RWPE1 (cell line): Measurements from ENCODE around the gene KCNC1.

Experiments used
- CTCF ChIA-PET: fragments of 350-600 bp; sonication (Branson Sonifier 250); formaldehyde crosslinking; extraction: SDS; loops from one replicate; lab custom pipeline; 2021; lab: Yijun Ruan, JAX
- POLR2A ChIA-PET: fragments of 400-600 bp; formaldehyde crosslinking; extraction: SDS; loops from one replicate; lab custom pipeline; 2020; ENCODE audit warnings: antibody characterized with exemption; ENCODE audit not compliant: low non-redundant PET; lab: Yijun Ruan, JAX
- DNase-seq: peaks from one replicate; pipeline ENCODE4 v3.0.0; 2012; ENCODE audit warnings: low spot score
- H3K27ac ChIP-seq: fragments of 450-650 bp; 2 replicates; pipeline ENCODE4 v1.5.1; 2017
- TF ChIP-seq, protein P1 (sequence below): fragments of 450-650 bp; conservative IDR thresholded peaks from 2 replicates; pipeline ENCODE4 v1.5.1; 2017; ENCODE audit warnings: low read depth, mild to moderate bottlenecking

Gene KCNC1

DNA sequence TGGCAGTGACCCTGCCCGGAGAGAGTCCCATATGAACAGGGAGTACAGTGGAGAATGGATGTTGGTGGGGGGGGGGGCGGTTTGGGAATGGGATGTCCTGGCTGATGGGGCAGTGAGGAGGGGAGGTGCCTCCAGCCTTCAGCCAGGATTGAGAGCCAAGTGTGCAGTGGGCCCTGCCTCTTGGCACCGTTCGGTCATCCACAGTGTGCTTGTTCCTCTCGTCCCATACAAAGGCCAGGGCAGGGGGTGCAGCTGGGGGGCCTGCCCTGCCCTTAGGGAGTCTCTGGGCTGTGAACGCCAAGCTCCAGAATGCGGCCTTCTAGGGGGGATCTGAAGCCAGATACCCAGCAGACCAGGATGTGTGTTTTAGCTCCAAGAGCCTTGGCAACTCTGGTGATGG is 34.0 kb downstream of the KCNC1 start:
- CTCF ChIA-PET, result interaction anchor here (0.7 kb wide), 1 partner anchor 204 kb away, joined by 4 read pairs; no protein-coding TSS in a partner anchor

DNA sequence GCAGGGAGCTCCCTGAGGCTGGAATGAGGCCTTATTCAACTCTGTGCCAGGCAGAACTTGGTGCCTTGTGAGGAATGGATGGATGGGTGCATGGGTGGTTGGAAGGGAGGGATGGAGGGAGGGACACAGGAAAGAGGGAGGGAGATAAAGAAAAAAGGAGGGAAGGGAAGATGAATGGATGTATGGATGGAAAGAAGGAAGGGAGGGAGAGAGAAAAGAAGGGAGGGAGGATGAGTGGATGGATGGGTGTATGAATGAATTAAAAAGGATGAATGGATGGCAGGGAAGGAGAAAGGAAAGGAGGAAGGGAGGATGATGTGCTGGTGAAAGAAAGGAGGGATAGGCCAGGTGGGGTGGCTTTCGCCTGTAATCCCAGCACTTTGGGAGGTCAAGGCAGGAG is 34.6 kb downstream of the KCNC1 start:
- H3K27ac ChIP-seq, result no peak overlapping the region
- POLR2A ChIA-PET, result no interaction called here
- TF ChIP-seq, protein P1, sequence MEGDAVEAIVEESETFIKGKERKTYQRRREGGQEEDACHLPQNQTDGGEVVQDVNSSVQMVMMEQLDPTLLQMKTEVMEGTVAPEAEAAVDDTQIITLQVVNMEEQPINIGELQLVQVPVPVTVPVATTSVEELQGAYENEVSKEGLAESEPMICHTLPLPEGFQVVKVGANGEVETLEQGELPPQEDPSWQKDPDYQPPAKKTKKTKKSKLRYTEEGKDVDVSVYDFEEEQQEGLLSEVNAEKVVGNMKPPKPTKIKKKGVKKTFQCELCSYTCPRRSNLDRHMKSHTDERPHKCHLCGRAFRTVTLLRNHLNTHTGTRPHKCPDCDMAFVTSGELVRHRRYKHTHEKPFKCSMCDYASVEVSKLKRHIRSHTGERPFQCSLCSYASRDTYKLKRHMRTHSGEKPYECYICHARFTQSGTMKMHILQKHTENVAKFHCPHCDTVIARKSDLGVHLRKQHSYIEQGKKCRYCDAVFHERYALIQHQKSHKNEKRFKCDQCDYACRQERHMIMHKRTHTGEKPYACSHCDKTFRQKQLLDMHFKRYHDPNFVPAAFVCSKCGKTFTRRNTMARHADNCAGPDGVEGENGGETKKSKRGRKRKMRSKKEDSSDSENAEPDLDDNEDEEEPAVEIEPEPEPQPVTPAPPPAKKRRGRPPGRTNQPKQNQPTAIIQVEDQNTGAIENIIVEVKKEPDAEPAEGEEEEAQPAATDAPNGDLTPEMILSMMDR, result no peak
- DNase-seq, result no peak
- CTCF ChIA-PET, result interaction anchor here (0.6 kb wide), 1 partner anchor 26 kb away, joined by 3 read pairs; no protein-coding TSS in a partner anchor

More for the DNA sequence above, 34.0 kb downstream of the KCNC1 start:
- TF ChIP-seq, protein P1, result no peak
- no peak for DNase-seq
- POLR2A ChIA-PET, result no interaction called here
- no peak overlapping the region for H3K27ac ChIP-seq

DNA sequence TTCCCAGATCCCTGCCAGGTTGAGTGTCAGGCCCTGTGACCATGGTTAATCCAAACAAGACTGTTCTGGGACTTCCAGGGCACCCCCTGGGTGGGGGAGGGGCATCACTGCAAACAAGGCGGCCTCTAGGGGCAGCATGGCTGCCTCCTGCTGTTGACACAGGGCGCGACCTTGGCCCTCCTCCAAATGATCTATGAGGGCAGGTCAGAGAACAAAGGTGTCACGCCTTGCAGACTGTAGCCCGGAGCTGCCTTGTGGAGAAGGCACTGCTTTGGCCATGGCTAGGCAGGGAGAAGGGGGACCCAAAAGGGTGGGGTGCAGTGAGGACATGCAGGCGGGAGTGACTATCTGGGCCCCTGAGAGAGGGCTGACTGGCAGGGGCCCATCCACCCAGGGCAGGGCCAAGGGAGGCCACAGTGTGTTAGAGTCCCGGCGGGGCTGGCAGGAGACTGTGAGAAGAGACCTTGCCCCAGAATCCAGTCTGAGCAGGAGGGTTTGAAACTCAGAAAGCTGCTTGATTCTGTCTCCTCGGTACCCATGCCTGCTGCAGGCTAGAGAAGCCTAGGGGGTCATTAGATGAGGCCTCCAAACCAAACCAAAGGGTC is 35.6 kb downstream of the KCNC1 start:
- TF ChIP-seq, protein P1, result no peak
- ChIA-PET POLR2A (no interaction called here), CTCF (interaction anchor here (0.9 to 1.5 kb wide), 5 partner anchors 17 to 203 kb away, joined by 3 to 7 read pairs (median 5); no protein-coding TSS in a partner anchor)
- H3K27ac ChIP-seq, result no peak overlapping the region
- no peak for DNase-seq

DNA sequence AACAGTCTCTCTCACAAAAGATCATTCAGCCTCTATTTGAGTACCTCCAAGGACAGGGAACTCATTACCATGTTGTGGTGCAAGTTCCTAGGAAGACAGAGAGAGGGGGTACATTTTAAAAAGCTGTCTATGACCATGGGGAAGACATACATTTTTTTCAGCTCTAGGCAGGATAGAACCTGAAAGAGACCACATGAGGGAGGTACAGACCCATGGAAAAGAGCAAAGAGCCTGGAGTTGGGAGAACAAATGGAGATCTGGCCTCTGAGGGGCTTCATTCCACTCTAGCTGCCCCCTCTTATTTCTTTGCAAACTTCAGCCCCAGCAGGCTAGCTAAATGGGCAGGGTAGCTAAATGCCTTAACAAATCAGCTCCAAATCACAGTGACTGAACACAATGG is 36.3 kb downstream of the KCNC1 start:
- TF ChIP-seq, protein P1, result no peak
- DNase-seq, result no peak
- ChIA-PET POLR2A (no interaction called here), CTCF (interaction anchor here (0.9 to 1.5 kb wide), 6 partner anchors 16 to 209 kb away, joined by 3 to 7 read pairs (median 4); no protein-coding TSS in a partner anchor)
- no peak overlapping the region for H3K27ac ChIP-seq

DNA sequence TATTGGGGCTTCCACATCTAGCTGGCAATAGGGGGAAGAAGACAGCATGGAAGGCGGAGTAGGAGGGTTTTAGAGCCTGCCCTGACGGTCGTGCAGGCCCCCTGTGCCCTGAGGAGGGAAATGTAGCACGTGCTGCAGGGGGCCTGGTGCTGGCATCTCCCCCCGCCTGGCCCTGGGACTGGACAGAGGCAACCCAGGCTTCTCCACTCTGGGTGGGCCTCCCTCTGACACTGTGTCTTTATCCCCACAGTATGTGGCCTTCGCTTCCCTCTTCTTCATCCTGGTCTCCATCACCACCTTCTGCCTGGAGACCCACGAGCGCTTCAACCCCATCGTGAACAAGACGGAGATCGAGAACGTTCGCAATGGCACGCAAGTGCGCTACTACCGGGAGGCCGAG is 36.8 kb downstream of the KCNC1 start:
- TF ChIP-seq, protein P1, result no peak

DNA sequence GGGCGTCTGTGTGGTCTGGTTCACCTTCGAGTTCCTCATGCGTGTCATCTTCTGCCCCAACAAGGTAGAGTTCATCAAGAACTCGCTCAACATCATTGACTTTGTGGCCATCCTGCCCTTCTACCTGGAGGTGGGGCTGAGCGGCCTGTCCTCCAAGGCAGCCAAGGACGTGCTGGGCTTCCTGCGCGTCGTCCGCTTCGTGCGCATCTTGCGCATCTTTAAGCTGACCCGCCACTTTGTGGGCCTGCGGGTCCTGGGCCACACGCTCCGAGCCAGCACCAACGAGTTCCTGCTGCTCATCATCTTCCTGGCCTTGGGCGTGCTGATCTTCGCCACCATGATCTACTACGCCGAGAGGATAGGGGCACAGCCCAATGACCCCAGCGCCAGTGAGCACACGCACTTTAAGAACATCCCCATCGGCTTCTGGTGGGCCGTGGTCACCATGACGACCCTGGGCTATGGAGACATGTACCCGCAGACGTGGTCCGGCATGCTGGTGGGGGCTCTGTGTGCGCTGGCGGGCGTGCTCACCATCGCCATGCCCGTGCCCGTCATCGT is 37.3 kb downstream of the KCNC1 start:
- no peak overlapping the region for H3K27ac ChIP-seq
- ChIA-PET CTCF (interaction anchor here (1.1 to 1.5 kb wide), 3 partner anchors 55 to 208 kb away, joined by 4 to 7 read pairs (median 5); no protein-coding TSS in a partner anchor), POLR2A (no interaction called here)
- TF ChIP-seq, protein P1, result no peak
- DNase-seq, result no peak

More for the DNA sequence above, 36.8 kb downstream of the KCNC1 start:
- POLR2A ChIA-PET, result no interaction called here
- H3K27ac ChIP-seq, result no peak overlapping the region
- CTCF ChIA-PET, result interaction anchor here (1.0 to 1.5 kb wide), 5 partner anchors 15 to 209 kb away, joined by 3 to 7 read pairs (median 5); no protein-coding TSS in a partner anchor
- DNase-seq, result no peak
